HG02610 (cell line): Measurements from ENCODE around the gene MED26.

Experiments used
- ATAC-seq: cut with Tn5 transposase; IDR thresholded peaks from one replicate; pipeline ENCODE4 v1.9.1; 2021; ENCODE audit warnings: mild to moderate bottlenecking, moderate library complexity; ENCODE audit not compliant: unreplicated experiment

Gene MED26

GRCh38 chr19:16650821-16651220 is 22.8 kb upstream of the MED26 start:
- no peak for ATAC-seq

GRCh38 chr19:16649734-16650133 is 21.7 kb upstream of the MED26 start:
- ATAC-seq = no peak

- ATAC-seq = no peak
Measured at GRCh38 chr19:16645140-16645539, 17.1 kb upstream of the MED26 start.

- no peak for ATAC-seq
Measured at GRCh38 chr19:16641695-16642094, 13.7 kb upstream of the MED26 start.

GRCh38 chr19:16640951-16641350 is 12.9 kb upstream of the MED26 start:
- no peak for ATAC-seq

- ATAC-seq = no peak
Measured at GRCh38 chr19:16638666-16639065, 10.7 kb upstream of the MED26 start.

- ATAC-seq = no peak
Measured at GRCh38 chr19:16637535-16637934, 9.5 kb upstream of the MED26 start.

GRCh38 chr19:16631465-16631864 is 3.5 kb upstream of the MED26 start:
- no peak for ATAC-seq

GRCh38 chr19:16628984-16629691 is 1.1 kb upstream of the MED26 start:
- ATAC-seq = no peak

GRCh38 chr19:16627928-16628182 is 149 bp downstream of the MED26 start:
- ATAC-seq = no peak

GRCh38 chr19:16627193-16627927 is 644 bp downstream of the MED26 start:
- ATAC-seq = no peak

- ATAC-seq = no peak
Measured at GRCh38 chr19:16626796-16627192, 1.2 kb downstream of the MED26 start.

- no peak for ATAC-seq
Measured at GRCh38 chr19:16625163-16625958, 2.6 kb downstream of the MED26 start.

- ATAC-seq = no peak
Measured at GRCh38 chr19:16624236-16624635, 3.8 kb downstream of the MED26 start.

- no peak for ATAC-seq
Measured at GRCh38 chr19:16623576-16623975, 4.4 kb downstream of the MED26 start.

- no peak for ATAC-seq
Measured at GRCh38 chr19:16623066-16623465, 4.9 kb downstream of the MED26 start.

GRCh38 chr19:16621165-16621800 is 6.7 kb downstream of the MED26 start:
- ATAC-seq = no peak

GRCh38 chr19:16620584-16620983 is 7.4 kb downstream of the MED26 start:
- no peak for ATAC-seq

- ATAC-seq = no peak
Measured at GRCh38 chr19:16620018-16620417, 8.0 kb downstream of the MED26 start.

GRCh38 chr19:16619457-16619856 is 8.5 kb downstream of the MED26 start:
- no peak for ATAC-seq

GRCh38 chr19:16618248-16618647 is 9.8 kb downstream of the MED26 start:
- no peak for ATAC-seq

- no peak for ATAC-seq
Measured at GRCh38 chr19:16615808-16616207, 12.2 kb downstream of the MED26 start.
